ENCODE measurements around the gene CAPN7.

DNA sequence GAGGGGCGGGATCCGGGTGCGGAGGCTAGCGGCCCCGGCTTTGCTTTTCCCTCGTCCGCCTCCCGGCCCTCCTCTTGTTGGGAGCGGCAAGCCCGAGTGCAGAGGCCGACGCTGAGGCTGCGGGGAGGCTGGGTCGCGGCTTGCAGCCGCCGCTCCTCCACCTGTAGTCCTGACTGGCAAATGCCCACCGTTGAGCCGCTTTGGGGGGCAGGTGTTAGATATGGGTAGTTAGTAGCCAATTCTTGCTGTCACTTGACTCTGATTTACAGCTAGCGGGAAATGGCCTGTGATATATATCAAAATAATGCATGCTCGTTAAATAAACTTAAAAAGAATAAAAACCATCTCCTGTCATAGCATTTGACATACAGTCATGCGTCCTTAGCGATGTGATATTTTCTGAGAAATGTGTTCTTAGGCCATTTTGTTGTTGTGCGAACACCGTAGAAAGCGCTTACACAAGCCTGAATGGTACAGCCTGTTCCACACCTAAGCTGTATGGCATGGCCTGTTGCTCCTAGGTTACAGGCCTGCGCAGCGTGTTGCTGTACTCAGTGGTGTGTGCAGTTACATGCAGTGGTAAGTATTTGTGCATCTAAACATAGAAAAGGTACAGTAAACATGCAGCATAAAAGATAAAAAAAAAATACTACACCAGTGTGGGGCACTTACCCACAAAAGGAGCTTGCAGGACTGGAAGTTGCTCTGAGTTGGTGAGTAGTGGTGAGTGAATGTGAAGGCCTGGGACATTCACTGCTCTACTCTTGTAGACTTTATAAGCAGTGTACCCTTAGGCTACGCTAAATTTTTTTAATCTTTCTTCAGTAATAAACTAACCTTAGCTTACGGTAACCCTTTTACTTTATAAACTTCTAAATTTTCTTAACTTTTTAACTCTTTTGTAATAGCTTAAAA is 873 bp downstream of the CAPN7 start:
- TF ChIP-seq, protein P1, sequence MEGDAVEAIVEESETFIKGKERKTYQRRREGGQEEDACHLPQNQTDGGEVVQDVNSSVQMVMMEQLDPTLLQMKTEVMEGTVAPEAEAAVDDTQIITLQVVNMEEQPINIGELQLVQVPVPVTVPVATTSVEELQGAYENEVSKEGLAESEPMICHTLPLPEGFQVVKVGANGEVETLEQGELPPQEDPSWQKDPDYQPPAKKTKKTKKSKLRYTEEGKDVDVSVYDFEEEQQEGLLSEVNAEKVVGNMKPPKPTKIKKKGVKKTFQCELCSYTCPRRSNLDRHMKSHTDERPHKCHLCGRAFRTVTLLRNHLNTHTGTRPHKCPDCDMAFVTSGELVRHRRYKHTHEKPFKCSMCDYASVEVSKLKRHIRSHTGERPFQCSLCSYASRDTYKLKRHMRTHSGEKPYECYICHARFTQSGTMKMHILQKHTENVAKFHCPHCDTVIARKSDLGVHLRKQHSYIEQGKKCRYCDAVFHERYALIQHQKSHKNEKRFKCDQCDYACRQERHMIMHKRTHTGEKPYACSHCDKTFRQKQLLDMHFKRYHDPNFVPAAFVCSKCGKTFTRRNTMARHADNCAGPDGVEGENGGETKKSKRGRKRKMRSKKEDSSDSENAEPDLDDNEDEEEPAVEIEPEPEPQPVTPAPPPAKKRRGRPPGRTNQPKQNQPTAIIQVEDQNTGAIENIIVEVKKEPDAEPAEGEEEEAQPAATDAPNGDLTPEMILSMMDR (IDR thresholded peaks at IDR 0.05), result no peak
- peak; percentile 72 for TF ChIP-seq POLR2AphosphoS5 (IDR thresholded peaks at IDR 0.05)

Data from gastroesophageal sphincter (tissue), 3 donors.